ENCODE results near the gene GPR35.

GPR35 gene

DNA sequence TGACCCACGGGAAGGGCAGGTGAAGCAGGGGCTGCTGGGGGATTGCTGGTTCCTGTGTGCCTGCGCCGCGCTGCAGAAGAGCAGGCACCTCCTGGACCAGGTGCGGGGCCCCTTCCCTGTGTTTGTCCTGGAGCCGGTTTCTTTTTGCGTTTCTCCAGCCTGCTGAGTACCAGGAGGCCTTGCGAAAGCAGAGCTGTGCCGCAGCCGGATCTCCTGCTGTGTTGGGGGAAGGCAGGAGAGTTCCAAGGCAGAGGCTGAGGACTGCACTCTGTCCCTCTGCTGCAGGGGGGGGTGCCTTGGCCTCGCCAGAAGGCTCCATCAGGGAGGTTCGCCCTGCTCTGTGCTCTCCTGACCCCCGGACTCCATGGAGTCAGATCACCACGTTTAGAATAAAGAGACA, 35.9 kb upstream of the GPR35 start:
- no peak for DNase-seq (ENCODE audit: low read depth)

- no peak for DNase-seq (ENCODE audit: low read depth)
Measured at GRCh38 chr2:240589850-240590525, 35.3 kb upstream of the GPR35 start.

- DNase-seq (ENCODE audit: low read depth) = no peak
Measured at GRCh38 chr2:240590681-240591111, 34.6 kb upstream of the GPR35 start.

- DNase-seq (ENCODE audit: low read depth) = no peak
Measured at GRCh38 chr2:240591226-240591625, 34.1 kb upstream of the GPR35 start.

GRCh38 chr2:240591784-240592183, 33.5 kb upstream of the GPR35 start:
- DNase-seq (ENCODE audit: low read depth) = no peak

DNA sequence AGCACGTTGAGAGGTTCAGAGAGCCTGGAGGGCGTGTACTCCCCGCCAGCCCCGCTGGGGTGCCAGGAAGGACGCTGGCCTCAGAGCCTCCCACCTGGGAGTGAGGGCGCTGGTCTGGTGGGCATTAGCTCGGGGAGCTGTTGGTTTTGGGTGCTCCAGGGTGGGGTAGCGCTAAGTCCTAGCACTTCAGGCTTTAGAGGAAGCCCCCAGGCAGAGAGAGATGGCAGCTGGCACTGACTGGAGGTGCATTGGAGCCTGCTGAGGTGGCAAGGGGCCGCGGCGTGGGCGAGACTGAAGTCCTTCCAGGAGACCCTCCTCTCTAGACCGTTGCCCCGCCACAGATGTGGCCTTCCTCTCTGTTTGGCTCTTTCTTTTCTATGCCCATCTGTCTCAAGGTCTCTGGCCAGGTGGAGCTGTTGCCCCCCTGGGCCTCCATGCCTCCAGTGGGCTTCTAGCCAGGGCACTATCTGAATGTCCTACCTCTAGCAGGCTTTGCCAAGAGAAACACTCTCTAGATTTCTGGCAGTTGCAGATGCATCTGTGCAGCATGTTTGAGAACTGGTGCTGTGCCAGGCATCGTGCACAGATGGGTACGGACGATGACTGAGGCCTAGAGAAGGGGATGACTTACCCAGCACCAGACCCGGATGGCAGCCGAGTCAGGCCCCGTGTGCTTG, 32.1 kb upstream of the GPR35 start:
- DNase-seq (ENCODE audit: low read depth) = no peak

DNA sequence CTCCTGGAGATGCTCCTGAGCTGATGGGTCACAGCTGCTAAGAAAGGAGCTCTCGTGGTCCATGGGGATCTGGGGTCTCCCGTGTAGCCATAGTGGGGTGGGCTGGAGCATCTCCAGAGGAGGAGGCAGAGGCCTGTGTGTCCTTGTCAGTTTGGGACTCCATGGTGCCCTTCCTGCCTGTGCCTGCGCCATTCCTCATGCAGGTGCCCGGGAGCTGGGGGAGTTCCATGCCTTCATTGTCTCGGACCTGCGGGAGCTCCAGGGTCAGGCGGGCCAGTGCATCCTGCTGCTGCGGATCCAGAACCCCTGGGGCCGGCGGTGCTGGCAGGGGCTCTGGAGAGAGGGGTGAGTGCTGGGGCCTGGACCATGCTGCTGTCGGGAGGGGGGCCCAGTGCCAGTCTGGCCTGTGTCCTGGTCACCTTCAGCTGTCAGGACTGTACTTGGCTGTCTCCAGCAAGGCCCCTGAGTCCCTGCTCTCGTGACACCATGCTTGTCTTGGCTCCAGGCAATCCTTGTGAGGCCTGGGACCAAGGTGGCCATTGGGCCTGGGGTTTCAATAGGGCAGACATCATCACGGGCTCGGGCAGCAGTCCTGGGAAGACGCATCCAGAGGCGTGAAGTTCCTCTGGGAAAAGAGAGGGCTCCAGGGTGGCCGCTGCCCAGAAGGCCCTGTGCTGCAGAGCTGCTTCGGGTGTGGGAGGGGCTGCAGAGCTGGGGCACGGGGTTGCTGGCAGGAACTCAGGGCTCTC, 31.4 kb upstream of the GPR35 start:
- DNase-seq (ENCODE audit: low read depth) = no peak

- no peak for DNase-seq (ENCODE audit: low read depth)
Measured at GRCh38 chr2:240594511-240595380, 30.5 kb upstream of the GPR35 start.

- no peak for DNase-seq (ENCODE audit: low read depth)
Measured at GRCh38 chr2:240595381-240596079, 29.8 kb upstream of the GPR35 start.

DNA sequence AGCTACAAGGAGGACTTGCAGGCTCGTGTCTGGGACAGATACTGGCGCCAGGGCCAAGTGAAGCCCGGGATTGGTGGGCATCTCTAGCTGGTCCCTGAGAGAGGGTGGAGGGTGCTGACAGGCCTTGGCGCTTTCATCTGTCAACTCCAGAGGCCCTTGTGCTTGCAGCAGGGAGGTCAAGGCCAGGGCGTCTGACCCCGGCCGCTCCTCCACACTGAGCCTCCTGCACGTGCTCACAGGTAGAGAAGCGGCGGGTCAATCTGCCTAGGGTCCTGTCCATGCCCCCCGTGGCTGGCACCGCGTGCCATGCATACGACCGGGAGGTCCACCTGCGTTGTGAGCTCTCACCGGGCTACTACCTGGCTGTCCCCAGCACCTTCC, 29.2 kb upstream of the GPR35 start:
- DNase-seq (ENCODE audit: low read depth) = no peak

- DNase-seq (ENCODE audit: low read depth) = no peak
Measured at GRCh38 chr2:240596491-240596931, 28.8 kb upstream of the GPR35 start.

- DNase-seq (ENCODE audit: low read depth) = no peak
Measured at GRCh38 chr2:240597054-240597418, 28.2 kb upstream of the GPR35 start.

GRCh38 chr2:240597419-240598181, 27.7 kb upstream of the GPR35 start:
- no peak for DNase-seq (ENCODE audit: low read depth)

DNA sequence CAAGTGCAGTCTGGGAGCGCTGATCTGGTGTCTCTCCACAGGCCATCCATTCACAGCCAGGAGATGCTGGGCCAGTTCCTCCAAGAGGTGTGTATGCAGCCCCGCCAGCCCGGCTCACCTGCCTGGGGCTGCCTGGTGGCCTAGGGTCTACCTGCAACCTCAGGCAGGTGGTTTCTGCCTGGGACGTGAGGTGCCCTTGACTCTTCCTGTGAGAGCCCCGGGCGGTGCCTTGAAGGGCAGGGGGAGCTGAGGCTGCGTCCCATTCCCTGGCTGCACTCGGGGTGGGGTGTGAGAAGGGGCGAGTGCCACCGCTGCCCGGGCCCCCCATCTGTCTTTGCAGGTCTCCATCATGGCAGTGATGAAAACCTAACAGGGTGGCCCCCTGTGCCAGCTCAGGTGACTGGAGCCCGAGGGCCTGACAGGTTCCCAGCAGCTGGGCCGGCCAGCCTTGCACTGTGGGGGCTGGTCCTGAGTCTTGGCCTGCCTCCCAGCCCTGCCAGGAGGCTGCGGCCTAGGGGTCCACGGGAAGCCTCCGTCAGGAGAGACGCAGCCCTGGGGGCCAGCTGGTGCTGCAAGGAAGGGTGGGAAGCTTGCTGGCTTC, 26.9 kb upstream of the GPR35 start:
- DNase-seq (ENCODE audit: low read depth) = no peak

- DNase-seq (ENCODE audit: low read depth) = no peak
Measured at GRCh38 chr2:240599141-240599583, 26.1 kb upstream of the GPR35 start.

DNA sequence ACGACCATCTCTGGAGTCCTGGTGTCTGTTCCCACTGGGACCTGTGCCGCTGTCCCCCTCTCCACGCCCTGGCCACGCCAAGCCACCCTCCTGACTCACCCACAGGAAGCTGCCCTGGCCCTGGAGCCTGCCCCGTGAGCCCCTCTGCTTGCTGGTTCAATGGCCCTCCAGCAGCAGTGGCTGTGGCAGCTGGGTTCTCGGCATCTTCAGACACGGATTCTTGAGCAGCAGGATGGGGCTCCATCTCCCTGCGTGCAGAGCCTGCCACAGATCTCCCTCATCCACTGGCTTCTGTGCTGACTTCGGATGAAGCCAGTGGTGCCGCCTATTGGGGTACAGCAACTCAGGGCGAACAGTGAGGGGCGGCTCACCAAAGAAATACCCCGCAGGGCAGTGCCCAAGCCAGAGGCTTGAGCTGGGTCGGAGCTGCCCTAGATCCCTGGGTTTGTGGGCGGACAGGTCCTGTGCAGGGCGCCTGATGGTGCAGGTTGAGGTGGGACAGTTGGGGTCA, 24.8 kb upstream of the GPR35 start:
- DNase-seq (ENCODE audit: low read depth) = no peak

- DNase-seq (ENCODE audit: low read depth) = no peak
Measured at GRCh38 chr2:240601061-240601830, 24.0 kb upstream of the GPR35 start.

- no peak for DNase-seq (ENCODE audit: low read depth)
Measured at GRCh38 chr2:240601831-240602160, 23.5 kb upstream of the GPR35 start.

DNA sequence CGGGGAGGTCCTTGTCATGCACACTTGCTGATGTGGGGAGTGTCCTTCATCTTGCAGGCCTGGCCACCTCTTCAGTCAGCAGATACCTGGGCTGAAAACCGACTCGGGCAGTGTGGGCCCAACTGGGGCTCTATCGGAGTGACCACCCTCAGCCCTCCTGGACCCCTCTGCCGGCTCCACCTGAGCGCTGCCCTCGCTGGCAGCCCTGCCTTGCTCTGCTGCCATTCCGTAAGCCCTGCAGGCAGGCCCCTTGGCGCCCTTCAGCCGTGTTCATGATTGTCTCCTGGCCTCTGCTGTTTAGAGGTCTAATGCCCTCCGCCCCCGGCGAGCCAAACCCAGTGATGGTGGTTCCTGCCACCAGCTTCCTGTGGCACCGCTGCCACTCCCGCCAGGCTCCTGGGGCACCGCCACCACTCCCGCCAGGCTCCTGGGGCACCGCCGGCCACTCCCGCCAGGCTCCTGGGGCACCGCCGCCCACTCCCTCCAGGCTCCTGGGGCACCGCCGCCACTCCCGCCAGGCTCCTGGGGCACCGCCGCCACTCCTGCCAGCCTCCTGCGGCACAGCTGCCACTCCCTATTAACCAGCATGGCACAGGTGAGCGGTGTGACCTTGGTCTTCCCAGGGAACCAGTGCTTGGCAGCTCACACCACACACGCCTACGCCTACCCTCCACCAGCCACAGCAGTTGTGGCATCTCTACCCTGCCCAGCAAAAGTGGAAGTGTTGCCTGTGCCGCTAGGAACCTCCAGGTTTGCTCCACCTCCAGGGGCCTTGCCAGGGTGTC, 22.8 kb upstream of the GPR35 start:
- DNase-seq (ENCODE audit: low read depth) = no peak

Measured in stimulated activated CD8-positive, alpha-beta memory T cell treated with anti-CD3 and anti-CD28 coated beads, Interleukin-15, amount 100 ng/mL, for 1 hour (primary cell).